Epithelial cell of proximal tubule (primary cell): Measurements from ENCODE around the gene DENND1A. TPM values are rescaled to one million over a fixed set of nuclear protein-coding genes. Genes with fewer than 3 reads are reported as not detected.

Source experiments
- DNase-seq: peaks from one replicate; pipeline ENCODE4 v3.0.0-alpha.2; 2011; ENCODE audit warnings: low read depth
- H3K4me3 ChIP-seq: 2 replicates; pipeline ENCODE4 v1.5.1; 2011; ENCODE audit warnings: low read depth, mild to moderate bottlenecking, low read length
- CTCF ChIP-seq: conservative IDR thresholded peaks from 2 replicates; pipeline ENCODE4 v1.5.1; 2012; ENCODE audit warnings: low read depth, mild to moderate bottlenecking, low read length
- total RNA-seq: library from RNA; depleted of rRNA; stranded (reverse); fragments of >200 nt; gene quantifications from 2 replicates; pipeline ENCODE4 v1.2.3, GENCODE V29; 2015

The DENND1A gene
- total RNA-seq, 1 donor from 2014 or later = 26.6 TPM

GRCh38 chr9:123655681-123656423, 274.1 kb downstream of the DENND1A start:
- no peak overlapping the region for H3K4me3 ChIP-seq
- no peak for DNase-seq
- no peak for TF ChIP-seq CTCF

GRCh38 chr9:123654994-123655637, 274.8 kb downstream of the DENND1A start:
- DNase-seq = no peak
- no peak for TF ChIP-seq CTCF
- no peak overlapping the region for H3K4me3 ChIP-seq

- no peak for DNase-seq
- no peak for TF ChIP-seq CTCF
- H3K4me3 ChIP-seq = no peak overlapping the region
Measured at GRCh38 chr9:123654218-123654993, 275.5 kb downstream of the DENND1A start.

DNA sequence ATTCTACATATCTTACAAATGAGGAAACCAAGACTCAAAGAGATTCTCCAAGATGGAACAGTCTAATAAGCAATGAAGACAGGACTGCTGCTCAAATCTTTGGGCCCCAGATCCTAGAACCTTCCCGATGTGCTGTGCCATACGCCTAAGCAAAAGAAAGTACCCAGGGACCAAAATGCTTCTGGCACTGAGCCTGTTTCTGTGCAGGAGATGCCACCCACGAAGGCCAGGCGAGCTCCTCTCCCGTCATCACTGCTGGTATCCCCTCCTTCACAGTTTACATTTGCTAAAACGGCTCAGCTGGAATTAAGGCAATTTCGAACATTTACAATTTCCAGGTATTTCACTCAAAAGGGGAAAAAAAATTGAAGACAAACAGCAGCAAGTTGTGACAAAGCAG, 277.5 kb downstream of the DENND1A start:
- H3K4me3 ChIP-seq = no peak overlapping the region
- no peak for DNase-seq
- no peak for TF ChIP-seq CTCF

DNA sequence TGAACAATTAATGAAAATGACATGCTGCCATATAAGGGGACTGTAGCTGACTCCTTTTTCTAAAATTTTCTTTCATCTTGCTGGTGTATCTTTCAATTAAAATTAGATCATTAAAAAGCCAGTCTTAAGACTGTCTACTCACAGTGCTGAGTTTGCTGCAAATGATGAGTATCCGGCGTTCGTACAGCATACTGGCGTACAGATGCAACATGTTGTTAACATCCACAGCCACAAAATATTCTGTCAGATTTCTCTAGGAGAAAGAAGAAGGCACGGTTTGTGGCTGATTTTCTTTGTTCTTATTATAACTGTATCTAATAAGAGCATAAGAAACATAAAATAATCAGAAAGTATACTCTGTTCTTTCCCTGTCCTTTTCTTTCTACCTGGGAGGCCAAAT, 278.1 kb downstream of the DENND1A start:
- no peak for TF ChIP-seq CTCF
- no peak overlapping the region for H3K4me3 ChIP-seq
- DNase-seq = no peak

- DNase-seq = no peak
- no peak for TF ChIP-seq CTCF
Measured at GRCh38 chr9:123651273-123651672, 278.7 kb downstream of the DENND1A start.

More at GRCh38 chr9:123651273-123651672, 278.7 kb downstream of the DENND1A start:
- H3K4me3 ChIP-seq = no peak overlapping the region
